H1 (cell line): Measurements from ENCODE around the gene NEGR1. TPM values are rescaled to one million over a fixed set of nuclear protein-coding genes. Genes with fewer than 3 reads are reported as not detected.

Source experiments
- CTCF ChIA-PET: fragments of 300-600 bp; sonication (Branson Sonifier 250); formaldehyde crosslinking; loops from one replicate; lab custom pipeline; 2021; ENCODE audit not compliant: partially characterized antibody; lab: Charles Lee
- POLR2A ChIA-PET: fragments of 300-600 bp; sonication (Branson Sonifier 250); formaldehyde crosslinking; loops from one replicate; lab custom pipeline; 2021; ENCODE audit warnings: inconsistent platforms; ENCODE audit not compliant: partially characterized antibody; lab: Charles Lee
- DNase-seq, 2 experiments: peaks; one replicate each; pipeline versions ENCODE4 v3.0.0 to v3.0.0-alpha.2; 2010 to 2022; ENCODE audit warnings: low spot score in 2 of 2, low read depth in 1 of 2, mixed read lengths in 1 of 2
- FAIRE-seq: peaks from 2 replicates; lab custom pipeline; 2011; peaks lifted over from hg19 to GRCh38; lab: Jason Lieb, UNC
- H2AFZ ChIP-seq: 2 replicates; pipeline ENCODE4 v1.8.1; 2012; ENCODE audit warnings: low read length, inconsistent platforms
- H2AK5ac ChIP-seq: 2 replicates; pipeline ENCODE4 v1.6.1; 2013; ENCODE audit warnings: low read depth, low read length
- H2BK120ac ChIP-seq: replicated peaks from 2 replicates; pipeline ENCODE3; 2013; ENCODE audit warnings: low read depth, low read length, inconsistent platforms
- H2BK12ac ChIP-seq: 2 replicates; pipeline ENCODE4 v1.6.1; 2013; ENCODE audit warnings: low read depth, low read length
- H2BK15ac ChIP-seq: 2 replicates; pipeline ENCODE4 v1.6.1; 2013; ENCODE audit warnings: low read length
- H2BK20ac ChIP-seq: 2 replicates; pipeline ENCODE4 v1.6.1; 2013; ENCODE audit warnings: low read length
- H2BK5ac ChIP-seq: 2 replicates; pipeline ENCODE4 v1.6.1; 2013; ENCODE audit warnings: low read depth, low read length
- H3K14ac ChIP-seq: 2 replicates; pipeline ENCODE4 v1.6.1; 2013; ENCODE audit warnings: inconsistent platforms; ENCODE audit not compliant: insufficient read length
- H3K18ac ChIP-seq: 2 replicates; pipeline ENCODE4 v1.6.1; 2013; ENCODE audit warnings: low read length; ENCODE audit errors: extremely low read depth
- H3K23ac ChIP-seq: 2 replicates; pipeline ENCODE4 v1.6.1; 2013; ENCODE audit warnings: inconsistent platforms; ENCODE audit not compliant: insufficient read length
- H3K23me2 ChIP-seq: 2 replicates; pipeline ENCODE4 v1.6.1; 2013; ENCODE audit warnings: low read depth, low read length
- H3K27ac ChIP-seq: 2 replicates; pipeline ENCODE4 v1.6.1; 2011; ENCODE audit warnings: low read depth, low read length, inconsistent platforms
- H3K27me3 ChIP-seq, 4 experiments: replicated peaks in 1 of 4; 1 replicate in 1 of 4; 2 replicates in 3 of 4; pipeline versions ENCODE4 v1.6.1 to v1.8.1; 2011 to 2013; ENCODE audit warnings: low read length in 3 of 4, mild to moderate bottlenecking in 3 of 4, inconsistent platforms in 2 of 4, mixed read lengths in 2 of 4, moderate library complexity in 1 of 4; ENCODE audit not compliant: control insufficient read depth in 3 of 4, insufficient read depth in 3 of 4; ENCODE audit errors: extremely low read depth in 1 of 4
- H3K36me3 ChIP-seq, 4 experiments: 2 replicates each; pipeline versions ENCODE4 v1.6.1 to v1.8.1; 2011 to 2013; ENCODE audit warnings: mild to moderate bottlenecking in 4 of 4, low read length in 3 of 4, moderate library complexity in 2 of 4, control low read depth in 1 of 4, inconsistent platforms in 1 of 4; ENCODE audit not compliant: insufficient read depth in 4 of 4, control insufficient read depth in 2 of 4
- H3K4ac ChIP-seq: replicated peaks from 2 replicates; pipeline ENCODE3; 2013; ENCODE audit warnings: low read length, low read depth, mixed read lengths, inconsistent platforms; ENCODE audit not compliant: insufficient read length
- H3K4me1 ChIP-seq, 4 experiments: replicated peaks in 1 of 4; 1 replicate in 1 of 4; 2 replicates in 3 of 4; pipeline versions ENCODE4 v1.6.1 to v1.8.1; 2011 to 2013; ENCODE audit warnings: low read length in 3 of 4, inconsistent platforms in 2 of 4, mixed read lengths in 1 of 4; ENCODE audit not compliant: insufficient read depth in 4 of 4, control insufficient read depth in 3 of 4
- H3K4me2 ChIP-seq, 2 experiments: 2 replicates each; pipeline versions ENCODE4 v1.6.1 to v1.8.1; 2011 to 2013; ENCODE audit warnings: low read depth in 2 of 2, low read length in 2 of 2, control low read depth in 1 of 2, inconsistent platforms in 1 of 2, mild to moderate bottlenecking in 1 of 2; ENCODE audit not compliant: insufficient read depth in 1 of 2
- H3K4me3 ChIP-seq, 4 experiments: fragments of 200-600, 300-600 bp in 1 of 4; sonication (generic), shearing (Covaris generic), sonication (Bioruptor Twin) in 1 of 4; 2 replicates each; pipeline versions ENCODE4 v1.5.1 to v1.8.1; 2011 to 2016; ENCODE audit warnings: low read length in 4 of 4, low read depth in 3 of 4, control low read depth in 2 of 4, inconsistent platforms in 2 of 4, mild to moderate bottlenecking in 2 of 4, mixed read lengths in 1 of 4, moderate library complexity in 1 of 4; ENCODE audit not compliant: insufficient read depth in 2 of 4; ENCODE audit errors: extremely low read depth in 1 of 4
- H3K56ac ChIP-seq: replicated peaks from 2 replicates; pipeline ENCODE3; 2013; ENCODE audit warnings: low read depth, mild to moderate bottlenecking, mixed read lengths, low read length, inconsistent platforms; ENCODE audit not compliant: insufficient read length
- H3K79me1 ChIP-seq: 2 replicates; pipeline ENCODE4 v1.6.1; 2013; ENCODE audit warnings: low read depth, low read length, control low read depth
- H3K79me2 ChIP-seq, 2 experiments: 2 replicates each; pipeline versions ENCODE4 v1.6.1 to v1.8.1; 2012 to 2013; ENCODE audit warnings: low read length in 2 of 2, mild to moderate bottlenecking in 2 of 2, inconsistent platforms in 1 of 2; ENCODE audit not compliant: insufficient read depth in 2 of 2, control insufficient read depth in 1 of 2
- H3K9ac ChIP-seq, 4 experiments: replicated peaks in 1 of 4; 1 replicate in 1 of 4; 2 replicates in 3 of 4; pipeline versions ENCODE4 v1.6.1 to v1.8.1; 2011 to 2013; ENCODE audit warnings: low read depth in 3 of 4, low read length in 3 of 4, control low read depth in 2 of 4, mild to moderate bottlenecking in 2 of 4, moderate library complexity in 2 of 4, inconsistent platforms in 1 of 4; ENCODE audit errors: extremely low read depth in 1 of 4
- H3K9me3 ChIP-seq, 2 experiments: 2 replicates each; pipeline versions ENCODE4 v1.6.1 to v1.8.1; 2012 to 2013; ENCODE audit warnings: mild to moderate bottlenecking in 2 of 2, moderate library complexity in 2 of 2, control low read depth in 1 of 2, inconsistent platforms in 1 of 2, low read depth in 1 of 2, low read length in 1 of 2, mixed read lengths in 1 of 2; ENCODE audit not compliant: insufficient read depth in 2 of 2
- H4K20me1 ChIP-seq, 2 experiments: replicated peaks in 1 of 2; 2 replicates each; pipeline versions ENCODE3 to v1.8.1; 2011 to 2013; ENCODE audit warnings: inconsistent platforms in 2 of 2, low read length in 2 of 2, mild to moderate bottlenecking in 1 of 2; ENCODE audit not compliant: insufficient read depth in 2 of 2, control insufficient read depth in 1 of 2
- H4K5ac ChIP-seq: 2 replicates; pipeline ENCODE4 v1.6.1; 2013; ENCODE audit warnings: low read length, low read depth, mixed read lengths, inconsistent platforms; ENCODE audit not compliant: insufficient read length
- H4K8ac ChIP-seq: 2 replicates; pipeline ENCODE4 v1.8.0; 2013; ENCODE audit warnings: mild to moderate bottlenecking, moderate library complexity, low read length, inconsistent platforms; ENCODE audit not compliant: insufficient read depth; ENCODE audit errors: extremely low read depth
- H4K91ac ChIP-seq: replicated peaks from 2 replicates; pipeline ENCODE3; 2013; ENCODE audit warnings: low read length, mixed read lengths, inconsistent platforms; ENCODE audit not compliant: insufficient read length
- CBX5 ChIP-seq: fragments of 300-800, 300-1000 bp; sonication (generic); IDR thresholded peaks from 2 replicates; pipeline ENCODE4 v1.7.1; 2016; ENCODE audit warnings: antibody characterized with exemption, low read length, low read depth
- CBX8 ChIP-seq: fragments of 300-800, 300-1000 bp; sonication (generic); IDR thresholded peaks from 2 replicates; pipeline ENCODE4 v1.7.1; 2016; ENCODE audit warnings: low read depth, low read length, borderline replicate concordance
- CHD1 ChIP-seq: IDR thresholded peaks from 2 replicates; pipeline ENCODE4 v1.6.1; 2012; ENCODE audit warnings: low read depth, low read length, improper control_type of control experiment
- CHD2 ChIP-seq: IDR thresholded peaks from 2 replicates; pipeline ENCODE4 v1.6.1; 2012; ENCODE audit warnings: low read length, improper control_type of control experiment
- EZH2 ChIP-seq: fragments of 200-600 bp; sonication (generic); IDR thresholded peaks from 2 replicates; pipeline ENCODE4 v1.7.1; 2012; ENCODE audit warnings: low read depth, mild to moderate bottlenecking, moderate library complexity, low read length, inconsistent platforms; ENCODE audit not compliant: severe bottlenecking
- HDAC6 ChIP-seq: IDR thresholded peaks from one replicate; pipeline ENCODE4 v1.7.1; 2012; ENCODE audit warnings: low read depth, mild to moderate bottlenecking, inconsistent platforms, low read length, moderate library complexity
- JUN ChIP-seq: IDR thresholded peaks from 2 replicates; pipeline ENCODE4 v1.6.1; 2011; ENCODE audit warnings: low read depth, mild to moderate bottlenecking, improper control_type of control experiment, low read length
- KDM5A ChIP-seq: fragments of 200-600 bp; IDR thresholded peaks from 2 replicates; pipeline ENCODE4 v1.7.1; 2012; ENCODE audit warnings: mild to moderate bottlenecking, low read length, inconsistent platforms, mixed read lengths
- MAFK ChIP-seq: IDR thresholded peaks from 2 replicates; pipeline ENCODE4 v1.6.1; 2012; ENCODE audit warnings: low read depth, mild to moderate bottlenecking, improper control_type of control experiment, low read length
- POU5F1 ChIP-seq: IDR thresholded peaks from 2 replicates; pipeline ENCODE4 v1.6.1; 2011; ENCODE audit warnings: low read depth, mild to moderate bottlenecking, low read length, moderate library complexity
- RFX5 ChIP-seq: IDR thresholded peaks from 2 replicates; pipeline ENCODE4 v1.6.1; 2011; ENCODE audit warnings: low read depth, low read length, improper control_type of control experiment, borderline replicate concordance
- RNF2 ChIP-seq: fragments of 200-900, 300-1000 bp; sonication (generic); IDR thresholded peaks from 2 replicates; pipeline ENCODE4 v1.7.1; 2016; ENCODE audit warnings: borderline replicate concordance, low read depth, mild to moderate bottlenecking, antibody characterized with exemption, low read length; ENCODE audit not compliant: poor library complexity, severe bottlenecking; ENCODE audit errors: missing control alignments
- SIRT6 ChIP-seq: IDR thresholded peaks from one replicate; pipeline ENCODE4 v1.7.1; 2012; ENCODE audit warnings: low read length, inconsistent platforms
- TAF1 ChIP-seq: IDR thresholded peaks from 2 replicates; pipeline ENCODE4 v1.6.1; 2011; ENCODE audit warnings: mild to moderate bottlenecking, low read depth, low read length
- polyA plus RNA-seq, 7 experiments: library from polyadenylated mRNA; depleted of rRNA in 3 of 7; stranded (reverse) in 5 of 7; unstranded in 2 of 7; fragments of >200 nt in 5 of 7; fragments of 200-250 nt in 2 of 7; gene quantifications; 1 replicate in 5 of 7; 2 replicates in 1 of 7; 4 replicates in 1 of 7; pipeline versions ENCODE4 v1.2.1 to v1.2.3, GENCODE V29; 2011 to 2013; ENCODE audit warnings: missing spikeins in 2 of 7, mixed read lengths in 2 of 7
- total RNA-seq: library from RNA; stranded (reverse); fragmentation: NEBNext Ultra II Directional; extraction: Animal tissue kit (Norgen Biotek cat#: 25700); gene quantifications from 2 replicates; pipeline ENCODE4 v1.2.1, GENCODE V29; 2021

NEGR1 gene
- total and polyA plus RNA-seq, 2 of the 8 experiments (the other 6 are each of a cell fraction or from before 2014, with no cell fraction given), result 0.71 to 1.3 TPM

GRCh38 chr1:71869326-71869725, 413.0 kb downstream of the NEGR1 start:
- CTCF ChIA-PET, result no interaction called here

More at GRCh38 chr1:71869326-71869725, 413.0 kb downstream of the NEGR1 start:
- POLR2A ChIA-PET, result no interaction called here
- no peak overlapping the region for H3K27ac ChIP-seq
- no peak overlapping the region for H2BK12ac ChIP-seq
- no peak overlapping the region for H4K5ac ChIP-seq
- no peaks in the 10 kb centered on the region for H3K23me2 ChIP-seq
- no peak overlapping the region for H3K23ac ChIP-seq
- H3K14ac ChIP-seq, result no peak overlapping the region
- no peaks in the 10 kb centered on the region for H3K27me3 ChIP-seq
- H3K4me2 ChIP-seq, result no peak overlapping the region
- H3K18ac ChIP-seq, result no peak overlapping the region
- H3K4me1 ChIP-seq, result no peaks in the 10 kb centered on the region
- no peak overlapping the region for H3K4ac ChIP-seq
- no peak overlapping the region for H3K56ac ChIP-seq
- no peak overlapping the region for H3K4me3 ChIP-seq
- no peak overlapping the region for H2BK20ac ChIP-seq
- no peak overlapping the region for H2BK5ac ChIP-seq
- H3K79me2 ChIP-seq, result no peaks in the 10 kb centered on the region
- no peak overlapping the region for H4K8ac ChIP-seq
- no peak overlapping the region for H2AFZ ChIP-seq
- no peak overlapping the region for H2AK5ac ChIP-seq
- DNase-seq (no peak), FAIRE-seq (no peak)
- TF ChIP-seq POU5F1 (no peak), CHD2 (no peak), CBX5 (no peak), RFX5 (no peak), HDAC6 (no peak), SIRT6 (no peak), JUN (no peak), TAF1 (no peak), CBX8 (no peak), KDM5A (no peak), CHD1 (no peak), RNF2 (no peak), MAFK (no peak), EZH2 (no peak)
- no peaks in the 10 kb centered on the region for H3K79me1 ChIP-seq
- H3K9ac ChIP-seq, result no peak overlapping the region
- H2BK120ac ChIP-seq, result no peak overlapping the region
- H4K91ac ChIP-seq, result no peak overlapping the region
- no peak overlapping the region for H2BK15ac ChIP-seq
- no peaks in the 10 kb centered on the region for H3K9me3 ChIP-seq
- no peaks in the 10 kb centered on the region for H3K36me3 ChIP-seq
- no peaks in the 10 kb centered on the region for H4K20me1 ChIP-seq
